ENCODE data around the gene NEUROG2. TPM values are rescaled to one million over a fixed set of nuclear protein-coding genes. Genes with fewer than 3 reads are reported as not detected.
"Not testable (repeated sequence)": the region's sequence is repeated elsewhere in the genome, so short reads cannot be mapped to it uniquely, and the experiment has no call there.

Gene NEUROG2
- total RNA-seq, result not detected

GRCh38 chr4:112516066-112516470, at the start of gene NEUROG2:
Gene NEUROG2, minus strand, starts transcription at chr4:112516180. Its CDS starts 705 bp downstream, at chr4:112515475.
- ChIA-PET CTCF (interaction anchor here (1.6 kb wide), 1 partner anchor 11 kb away, joined by 4 read pairs; no protein-coding TSS in a partner anchor), POLR2A (interaction anchor here (0.6 kb wide), 1 partner anchor 298 kb away, joined by 4 read pairs; no protein-coding TSS in a partner anchor)

- POLR2A ChIA-PET, result no interaction called here
- CTCF ChIA-PET, result no interaction called here
Observed at GRCh38 chr4:112564706-112565270, 48.8 kb upstream of the NEUROG2 start.

GRCh38 chr4:112563431-112564200, 47.6 kb upstream of the NEUROG2 start:
- POLR2A ChIA-PET, result no interaction called here
- CTCF ChIA-PET, result no interaction called here

GRCh38 chr4:112562254-112562879, 46.4 kb upstream of the NEUROG2 start:
- CTCF ChIA-PET, result no interaction called here
- POLR2A ChIA-PET, result no interaction called here

GRCh38 chr4:112560084-112560483, 44.1 kb upstream of the NEUROG2 start:
- ChIA-PET POLR2A (no interaction called here), CTCF (no interaction called here)

- POLR2A ChIA-PET, result no interaction called here
- CTCF ChIA-PET, result no interaction called here
Observed at GRCh38 chr4:112559053-112559452, 43.1 kb upstream of the NEUROG2 start.

- ChIA-PET POLR2A (no interaction called here), CTCF (no interaction called here)
Observed at GRCh38 chr4:112557676-112558411, 41.9 kb upstream of the NEUROG2 start.

GRCh38 chr4:112554271-112554670, 38.3 kb upstream of the NEUROG2 start:
- POLR2A ChIA-PET, CTCF ChIA-PET: not testable (repeated sequence)

- POLR2A ChIA-PET, result no interaction called here
- CTCF ChIA-PET, result interaction anchor here (1.1 kb wide), 1 partner anchor 28 kb away, joined by 3 read pairs; no protein-coding TSS in a partner anchor
Observed at GRCh38 chr4:112552668-112553067, 36.7 kb upstream of the NEUROG2 start.

- CTCF ChIA-PET, result interaction anchor here (0.6 kb wide), 1 partner anchor 133 kb away, joined by 3 read pairs; no protein-coding TSS in a partner anchor
- POLR2A ChIA-PET, result no interaction called here
Observed at GRCh38 chr4:112550728-112551127, 34.7 kb upstream of the NEUROG2 start.

- CTCF ChIA-PET, result no interaction called here
- POLR2A ChIA-PET, result no interaction called here
Observed at GRCh38 chr4:112546476-112546875, 30.5 kb upstream of the NEUROG2 start.

- ChIA-PET POLR2A (no interaction called here), CTCF (no interaction called here)
Observed at GRCh38 chr4:112545346-112545745, 29.4 kb upstream of the NEUROG2 start.

- POLR2A ChIA-PET, result no interaction called here
Observed at GRCh38 chr4:112540695-112541094, 24.7 kb upstream of the NEUROG2 start.

GRCh38 chr4:112536123-112536522, 20.1 kb upstream of the NEUROG2 start:
- CTCF ChIA-PET, result no interaction called here
- POLR2A ChIA-PET, result no interaction called here

More at GRCh38 chr4:112540695-112541094, 24.7 kb upstream of the NEUROG2 start:
- CTCF ChIA-PET, result no interaction called here

- ChIA-PET CTCF (no interaction called here), POLR2A (interaction anchor here (0.6 kb wide), 1 partner anchor 336 kb away, joined by 4 read pairs; no protein-coding TSS in a partner anchor)
Observed at GRCh38 chr4:112532267-112532666, 16.3 kb upstream of the NEUROG2 start.

- ChIA-PET CTCF (no interaction called here), POLR2A (no interaction called here)
Observed at GRCh38 chr4:112531146-112531545, 15.2 kb upstream of the NEUROG2 start.

- POLR2A ChIA-PET, result no interaction called here
Observed at GRCh38 chr4:112526061-112526460, 10.1 kb upstream of the NEUROG2 start.

GRCh38 chr4:112523764-112524505, 8.0 kb upstream of the NEUROG2 start:
- POLR2A ChIA-PET, result no interaction called here
- CTCF ChIA-PET, result interaction anchor here (0.5 to 3.0 kb wide), 23 partner anchors 9 to 455 kb away, joined by 3 to 18 read pairs (median 3); no protein-coding TSS in a partner anchor

More at GRCh38 chr4:112526061-112526460, 10.1 kb upstream of the NEUROG2 start:
- CTCF ChIA-PET, result interaction anchor here (2.4 kb wide), 1 partner anchor 198 kb away, joined by 10 read pairs; no protein-coding TSS in a partner anchor

- ChIA-PET CTCF (interaction anchor here (1.0 to 3.0 kb wide), 6 partner anchors 11 to 424 kb away, joined by 4 to 18 read pairs (median 6); no protein-coding TSS in a partner anchor), POLR2A (no interaction called here)
Observed at GRCh38 chr4:112523008-112523721, 7.2 kb upstream of the NEUROG2 start.

Measured in activated CD8-positive, alpha-beta memory T cell treated with anti-CD3 and anti-CD28 coated beads for 36 hours (primary cell).